Cardiac fibroblast (primary cell): ENCODE data around the gene STX16.

Experiments used
- DNase-seq, 2 donors: peaks; one replicate each; pipeline versions ENCODE4 v3.0.0 to v3.0.0-alpha.2; 2010; ENCODE audit warnings: low read depth in 2 of 2
- H3K4me3 ChIP-seq, 2 donors: replicated peaks in 1 of 2; 1 replicate in 1 of 2; 2 replicates in 1 of 2; pipeline ENCODE4 v1.5.1; 2011; ENCODE audit warnings: low read depth in 2 of 2, low read length in 2 of 2, mild to moderate bottlenecking in 2 of 2, moderate library complexity in 1 of 2
- TF ChIP-seq, protein P1 (sequence below): IDR thresholded peaks from one replicate; pipeline ENCODE4 v1.5.1; 2011; ENCODE audit warnings: low read depth, mild to moderate bottlenecking, low read length, inconsistent platforms

Gene STX16

DNA sequence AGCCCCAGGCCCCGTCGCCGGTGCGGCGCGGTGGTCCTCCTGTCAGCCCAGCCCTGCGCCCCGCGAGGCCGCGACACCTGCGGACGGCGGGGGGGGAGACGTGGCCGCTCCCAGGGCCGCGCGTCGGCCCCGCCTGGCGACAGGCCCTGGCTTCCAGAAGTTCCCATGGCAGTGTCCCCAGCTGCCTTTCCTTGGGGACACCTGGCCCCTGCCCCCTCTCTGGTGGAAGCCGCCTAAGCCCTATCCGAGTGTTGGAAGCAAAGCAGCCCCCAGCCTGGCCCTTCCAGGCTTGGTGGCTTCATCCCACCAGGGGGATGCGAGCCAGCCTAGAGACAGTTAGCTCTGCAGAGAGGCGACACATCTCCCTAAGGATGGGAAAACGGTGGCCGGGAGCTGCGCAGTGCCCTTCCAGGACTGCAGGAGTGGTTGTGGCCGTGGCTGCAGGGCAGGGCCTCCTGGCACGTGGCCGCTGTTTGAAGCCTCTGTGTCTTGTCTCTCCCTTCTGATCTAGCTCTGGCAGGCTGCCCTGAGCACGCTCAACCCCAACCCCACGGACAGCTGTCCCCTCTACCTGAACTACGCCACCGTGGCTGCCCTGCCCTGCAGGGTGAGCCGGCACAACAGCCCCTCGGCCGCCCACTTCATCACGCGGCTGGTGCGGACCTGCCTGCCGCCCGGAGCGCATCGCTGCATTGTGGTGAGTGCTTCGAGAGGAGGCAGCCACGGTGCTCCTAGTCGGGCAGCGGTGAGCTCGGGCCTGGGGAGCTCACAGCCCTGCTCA is 42.3 kb downstream of the STX16 start:
- peak overlapping the region; percentile 43 to 51 for H3K4me3 ChIP-seq
- DNase-seq, result no peak
- TF ChIP-seq, protein P1, sequence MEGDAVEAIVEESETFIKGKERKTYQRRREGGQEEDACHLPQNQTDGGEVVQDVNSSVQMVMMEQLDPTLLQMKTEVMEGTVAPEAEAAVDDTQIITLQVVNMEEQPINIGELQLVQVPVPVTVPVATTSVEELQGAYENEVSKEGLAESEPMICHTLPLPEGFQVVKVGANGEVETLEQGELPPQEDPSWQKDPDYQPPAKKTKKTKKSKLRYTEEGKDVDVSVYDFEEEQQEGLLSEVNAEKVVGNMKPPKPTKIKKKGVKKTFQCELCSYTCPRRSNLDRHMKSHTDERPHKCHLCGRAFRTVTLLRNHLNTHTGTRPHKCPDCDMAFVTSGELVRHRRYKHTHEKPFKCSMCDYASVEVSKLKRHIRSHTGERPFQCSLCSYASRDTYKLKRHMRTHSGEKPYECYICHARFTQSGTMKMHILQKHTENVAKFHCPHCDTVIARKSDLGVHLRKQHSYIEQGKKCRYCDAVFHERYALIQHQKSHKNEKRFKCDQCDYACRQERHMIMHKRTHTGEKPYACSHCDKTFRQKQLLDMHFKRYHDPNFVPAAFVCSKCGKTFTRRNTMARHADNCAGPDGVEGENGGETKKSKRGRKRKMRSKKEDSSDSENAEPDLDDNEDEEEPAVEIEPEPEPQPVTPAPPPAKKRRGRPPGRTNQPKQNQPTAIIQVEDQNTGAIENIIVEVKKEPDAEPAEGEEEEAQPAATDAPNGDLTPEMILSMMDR, result no peak

DNA sequence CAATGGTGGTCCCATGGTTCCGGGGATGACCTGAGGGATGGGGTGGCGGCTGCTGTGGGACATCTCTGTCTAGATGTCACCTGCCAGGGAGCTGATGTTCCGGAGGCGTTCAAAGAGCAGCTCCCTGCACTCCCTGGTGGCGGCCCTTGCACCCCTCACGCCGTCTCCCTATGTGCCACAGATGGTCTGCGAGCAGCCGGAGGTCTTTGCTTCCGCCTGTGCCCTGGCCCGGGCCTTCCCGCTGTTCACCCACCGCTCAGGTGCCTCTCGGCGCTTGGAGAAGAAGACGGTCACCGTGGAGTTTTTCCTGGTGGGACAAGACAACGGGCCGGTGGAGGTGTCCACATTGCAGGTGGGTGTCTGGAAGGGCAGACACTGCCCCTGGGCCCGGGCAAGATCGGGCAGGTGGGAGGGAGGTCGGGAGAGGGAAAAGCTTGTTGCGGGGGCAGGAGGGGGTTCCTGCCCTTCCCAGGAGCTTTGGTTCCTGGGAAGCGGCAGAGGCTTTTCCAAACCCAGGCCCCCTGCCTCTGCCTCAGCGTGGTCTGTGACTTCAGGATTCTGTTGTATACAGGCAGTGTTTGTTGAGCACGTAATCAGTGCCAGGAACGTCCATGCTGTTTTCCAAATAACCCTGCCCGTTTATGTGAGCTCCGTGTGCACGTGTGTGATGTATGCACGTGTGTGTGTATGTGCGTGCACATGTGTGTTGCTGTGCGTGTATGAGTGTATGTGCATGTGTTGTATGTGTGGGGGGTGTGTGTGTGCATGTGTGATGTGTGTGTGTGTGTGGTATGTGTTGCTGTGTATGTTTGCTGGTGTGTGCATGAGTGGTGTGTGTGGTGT is 43.4 kb downstream of the STX16 start:
- DNase-seq, result no peak
- H3K4me3 ChIP-seq, result no peak overlapping the region
- TF ChIP-seq, protein P1, result no peak

DNA sequence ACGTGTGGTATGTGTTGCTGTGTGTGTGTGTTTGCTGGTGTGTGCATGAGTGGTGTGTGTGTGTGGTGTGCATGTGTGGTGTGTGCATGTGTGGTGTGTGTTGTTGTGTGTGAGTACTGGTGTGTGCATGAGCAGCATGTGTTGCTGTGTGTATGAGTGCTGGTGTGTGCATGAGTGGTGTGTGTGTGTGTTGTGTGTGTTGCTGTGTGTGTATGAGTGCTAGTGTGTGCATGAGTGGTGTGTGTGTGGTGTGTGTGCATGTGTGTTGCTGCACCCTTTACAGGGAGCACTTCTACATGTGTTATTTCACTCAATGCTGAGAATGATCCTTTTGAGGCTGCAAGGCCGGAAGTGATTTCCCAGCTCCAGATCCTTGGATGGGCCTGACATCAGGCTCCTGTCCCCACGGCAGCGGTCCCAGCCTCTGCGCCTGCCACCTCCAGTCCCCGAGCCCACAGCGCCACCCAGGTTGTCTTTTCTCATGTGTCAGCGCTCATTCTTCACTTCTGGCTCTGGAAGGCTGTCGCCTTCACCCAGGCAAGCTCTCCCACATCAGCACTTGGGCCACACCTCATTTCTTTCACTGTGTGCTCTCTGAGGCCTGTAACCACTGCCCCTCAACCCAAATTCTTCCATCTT is 44.1 kb downstream of the STX16 start:
- TF ChIP-seq, protein P1, result no peak
- no peak overlapping the region for H3K4me3 ChIP-seq
- DNase-seq, result no peak

DNA sequence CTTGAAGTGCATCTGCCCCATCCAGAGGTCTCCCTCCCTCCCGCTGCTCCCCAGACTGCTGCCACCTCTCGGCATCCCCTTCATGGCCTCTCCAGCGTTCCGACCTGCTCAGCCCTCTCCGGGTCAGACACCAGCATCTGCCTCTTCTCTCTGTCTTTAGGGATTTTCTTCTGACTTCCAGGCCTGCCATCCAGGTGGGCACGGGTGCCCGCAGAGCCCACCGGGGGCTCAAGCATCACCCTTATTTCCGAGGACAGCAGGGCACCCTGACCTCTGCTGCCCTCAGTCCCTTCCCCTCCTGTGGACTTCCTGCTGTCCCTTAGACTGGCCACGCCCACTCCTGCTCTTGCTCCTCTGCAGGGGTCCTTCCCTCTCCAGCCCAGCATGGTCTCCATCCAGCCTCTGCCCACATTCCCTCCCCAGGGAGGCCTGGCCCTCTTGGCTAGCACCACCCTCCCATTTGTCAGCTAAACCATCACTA is 44.9 kb downstream of the STX16 start:
- no peak overlapping the region for H3K4me3 ChIP-seq
- DNase-seq, result no peak
- TF ChIP-seq, protein P1, result no peak

DNA sequence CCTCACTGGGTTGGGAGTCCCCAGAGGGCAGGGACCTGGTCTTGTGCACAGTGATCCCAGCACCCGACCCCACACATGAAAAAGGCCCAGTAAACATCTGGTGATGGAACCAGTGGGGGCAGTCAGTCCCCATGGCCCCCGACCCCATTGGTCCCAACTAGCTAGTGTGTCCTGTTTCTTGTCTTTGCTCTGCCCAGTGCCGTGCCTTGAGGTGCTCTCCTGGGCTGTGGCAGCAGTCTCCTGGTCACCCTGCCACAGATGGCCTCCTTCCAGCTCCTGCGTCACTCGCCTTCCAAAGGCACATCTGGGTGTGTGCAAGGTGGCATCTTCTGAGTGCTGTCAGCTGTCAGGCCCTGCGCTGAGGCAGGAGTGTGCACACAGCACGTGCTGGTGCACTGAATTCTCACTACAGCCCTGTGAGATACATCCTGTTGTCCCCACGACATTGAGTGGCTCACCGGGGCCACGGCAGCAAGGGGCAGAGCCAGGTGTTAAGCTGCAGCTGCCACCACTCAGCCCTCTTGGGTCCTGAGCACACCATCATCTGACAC is 45.4 kb downstream of the STX16 start:
- no peak for DNase-seq

DNA sequence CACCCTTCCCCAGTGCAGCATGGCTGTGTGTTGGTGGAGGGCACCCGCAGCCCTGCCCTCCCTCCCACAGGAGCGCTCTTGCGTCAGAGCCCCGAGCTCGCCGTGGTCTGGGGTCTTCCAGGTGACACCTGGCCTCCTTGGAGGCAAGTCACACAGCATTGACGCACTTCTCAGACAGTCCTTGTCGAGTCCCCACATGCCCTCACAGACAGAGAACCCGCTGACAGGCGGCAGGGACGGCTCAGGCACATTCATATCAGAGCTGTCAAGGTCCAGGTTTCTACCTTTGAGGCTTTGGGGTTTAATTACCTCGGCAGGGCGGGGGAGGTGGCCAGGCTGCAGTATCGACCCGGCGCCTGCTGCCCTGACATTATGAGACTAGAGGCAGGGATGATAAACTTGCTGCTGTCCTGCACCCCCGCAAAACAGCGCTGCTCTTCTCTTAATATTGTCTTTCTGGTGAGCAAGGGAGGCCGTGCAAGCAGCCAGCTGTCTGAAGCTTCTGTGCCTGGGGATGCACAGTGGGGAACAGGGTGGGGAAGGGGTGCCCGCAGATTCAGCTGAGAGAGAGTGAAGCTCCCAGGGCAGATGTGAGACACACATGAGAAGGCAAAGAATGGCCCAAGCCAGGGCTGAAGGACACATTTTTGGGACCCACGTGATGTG is 46.3 kb downstream of the STX16 start:
- DNase-seq, result no peak
- TF ChIP-seq, protein P1, result no peak
- no peak overlapping the region for H3K4me3 ChIP-seq

More for the DNA sequence above, 45.4 kb downstream of the STX16 start:
- TF ChIP-seq, protein P1, result no peak
- no peak overlapping the region for H3K4me3 ChIP-seq
